Spleen (tissue), 11 donors: Measurements from ENCODE around the gene TMEM203. TPM values are rescaled to one million over a fixed set of nuclear protein-coding genes. Genes with fewer than 3 reads are reported as not detected.

Experiments
- DNase-seq: peaks from one replicate; pipeline ENCODE4 v3.0.0-alpha.2; 2020
- H3K27ac ChIP-seq, 8 donors: fragments of 200-600 bp; sonication (generic) in 7 of 8; 1 replicate in 4 of 8; 2 replicates in 4 of 8; pipeline versions ENCODE4 v1.5.0 to v1.8.0; 2016 to 2021; ENCODE audit warnings: inconsistent platforms in 4 of 8, mild to moderate bottlenecking in 4 of 8, moderate library complexity in 1 of 8
- H3K27me3 ChIP-seq, 7 donors: fragments of 200-600 bp; sonication (generic) in 6 of 7; replicated peaks in 1 of 7; 1 replicate in 4 of 7; 2 replicates in 3 of 7; pipeline versions ENCODE4 v1.5.0 to v1.8.0; 2016 to 2021; ENCODE audit warnings: inconsistent platforms in 3 of 7, mild to moderate bottlenecking in 1 of 7
- H3K36me3 ChIP-seq, 6 donors: fragments of 200-600 bp; sonication (generic) in 5 of 6; 1 replicate in 4 of 6; 2 replicates in 2 of 6; pipeline versions ENCODE4 v1.5.0 to v1.8.0; 2016 to 2021; ENCODE audit warnings: inconsistent platforms in 2 of 6
- H3K4me1 ChIP-seq, 6 donors: fragments of 200-600 bp; sonication (generic) in 5 of 6; 1 replicate in 3 of 6; 2 replicates in 3 of 6; pipeline versions ENCODE4 v1.5.0 to v1.8.0; 2016 to 2021; ENCODE audit warnings: inconsistent platforms in 3 of 6
- H3K4me3 ChIP-seq, 8 donors: fragments of 200-600 bp; sonication (generic) in 7 of 8; 1 replicate in 4 of 8; 2 replicates in 4 of 8; pipeline versions ENCODE4 v1.5.0 to v1.8.0; 2016 to 2021; ENCODE audit warnings: inconsistent platforms in 4 of 8, mild to moderate bottlenecking in 4 of 8, moderate library complexity in 2 of 8
- H3K9me3 ChIP-seq, 8 donors: fragments of 200-600 bp; sonication (generic) in 7 of 8; 1 replicate in 4 of 8; 2 replicates in 4 of 8; pipeline versions ENCODE4 v1.5.0 to v1.8.0; 2016 to 2021; ENCODE audit warnings: inconsistent platforms in 4 of 8
- CTCF ChIP-seq, 11 experiments: fragments of 200-600 bp in 7 of 11; fragments of 450-650 bp in 4 of 11; sonication (generic) in 4 of 11; IDR thresholded peaks in 8 of 11; conservative IDR thresholded peaks in 3 of 11; 1 replicate in 7 of 11; 2 replicates in 4 of 11; pipeline versions ENCODE4 v1.4.0 to v1.8.0; 2016 to 2021; ENCODE audit warnings: antibody characterized with exemption in 11 of 11, inconsistent platforms in 4 of 11, mild to moderate bottlenecking in 1 of 11
- POLR2A ChIP-seq, 3 donors: fragments of 450-650 bp; IDR thresholded peaks; one replicate each; pipeline ENCODE4 v1.5.1; 2017; ENCODE audit warnings: antibody characterized with exemption in 3 of 3, mild to moderate bottlenecking in 1 of 3
- POLR2AphosphoS5 ChIP-seq, 3 donors: sonication (generic); formaldehyde crosslinking; IDR thresholded peaks; one replicate each; pipeline ENCODE4 v1.5.1; 2017; ENCODE audit warnings: antibody characterized with exemption in 3 of 3
- WGBS, 5 donors: extraction: QIAGEN DNeasy Blood & Tissue Kit in 3 of 5; methylation state at CpG; one replicate each; pipeline versions ENCODE4 v1.1.5 to v1.1.7; 2013 to 2018; 5-methylcytosine and 5-hydroxymethylcytosine counted together
- intact Hi-C: fragments of 100-400 bp; cut with DNase I; formaldehyde crosslinking; loops from one replicate; pipeline ENCODE4 v1.15.0; 2023; ENCODE audit warnings: low total_unique reads
- polyA plus RNA-seq, 3 donors: library from polyadenylated mRNA; stranded (reverse); fragments of 200-250 nt; gene quantifications; one replicate each; pipeline ENCODE4 v1.2.1, GENCODE V29; 2013
- total RNA-seq, 7 donors: library from RNA; depleted of rRNA in 3 of 7; stranded (reverse); fragments of >200 nt in 3 of 7; fragmentation: NEBNext Ultra II Directional in 4 of 7; extraction: Animal tissue kit (Norgen Biotek cat#: 25700) in 4 of 7; gene quantifications; one replicate each; pipeline versions ENCODE4 v1.1.0 to v1.2.1, GENCODE V29; 2016 to 2021
- donor health status: healthy with polysubstance abuse.
- donor health status: DM: no; HTN: no; CAD: no; lungs with moderate emphysema.
- donor health status: DM: no; HTN: no; CAD: no.
- donor health status: Bipolar disorder and iron deficiency.
- donor health status: healthy.
- donor health status: DM: no; HTN: no; CAD: no.
- donor health status: DM: yes; HTN: yes; CAD: no.

TMEM203 gene
- total and polyA plus RNA-seq, 10 donors = 28.4 to 50.1 (median 36.0) TPM

- no peaks in the 10 kb centered on the region for H3K9me3 ChIP-seq
- H3K4me3 ChIP-seq = peak within 1 kb of the TSS; percentile 29 to 81 (median 62)
- 3 to 8% (median 5%) methylated on average over 28 to 88 of the region's 88 CpGs for WGBS, 5 donors
- peaks cover 8 to 66% (median 40%) of the 10 kb centered on the region in 6 donors for H3K4me1 ChIP-seq
- peak; percentile 88 for DNase-seq
- peaks cover 0 to 26% (median 4%) of the 10 kb centered on the region in 7 donors for H3K27me3 ChIP-seq
- H3K36me3 ChIP-seq = peaks cover 0 to 8% (median 0%) of the 10 kb centered on the region in 6 donors
- H3K27ac ChIP-seq = peak within 1 kb of the TSS; percentile 37 to 94 (median 90)
- TF ChIP-seq POLR2AphosphoS5 (IDR thresholded peaks at IDR 0.05) = no peak
- no peak for TF ChIP-seq POLR2A (IDR thresholded peaks at IDR 0.05)
- TF ChIP-seq CTCF (IDR thresholded peaks at IDR 0.05 in 8 of 11, conservative IDR thresholded peaks at IDR 0.05 in 3 of 11) = no peak
- intact Hi-C loops = loop anchor here (2.0 to 5.0 kb wide), 2 partner anchors 18 to 105 kb away; partner anchors contain the start of genes NDOR1 and TMEM203
Observed at GRCh38 chr9:137222190-137223077, 17.0 kb upstream of the TMEM203 start, which contains the start of gene RNF208. Gene RNF208, minus strand, starts transcription at chr9:137222240. Its CDS starts 1,028 bp downstream, at chr9:137221212.

GRCh38 chr9:137221506-137222111, 16.2 kb upstream of the TMEM203 start:
- Histone ChIP-seq H3K27ac (no peak overlapping the region), H3K9me3 (no peaks in the 10 kb centered on the region), H3K27me3 (peaks cover 0 to 18% (median 4%) of the 10 kb centered on the region in 7 donors), H3K36me3 (peaks cover 0 to 17% (median under 1%) of the 10 kb centered on the region in 6 donors), H3K4me1 (peaks cover 8 to 69% (median 42%) of the 10 kb centered on the region in 6 donors), H3K4me3 (peak overlapping the region in 6 of 8 donors; percentile 13 to 81 (median 30))
- TF ChIP-seq POLR2AphosphoS5 (IDR thresholded peaks at IDR 0.05) (no peak), CTCF (IDR thresholded peaks at IDR 0.05 in 8 of 11, conservative IDR thresholded peaks at IDR 0.05 in 3 of 11) (no peak), POLR2A (IDR thresholded peaks at IDR 0.05) (no peak)
- no peak for DNase-seq
- intact Hi-C loops = loop anchor here (2.0 to 5.0 kb wide), 2 partner anchors 17 to 104 kb away; partner anchors contain the start of genes NDOR1 and TMEM203
- WGBS, 5 donors = 7 to 18% (median 10%) methylated on average over 13 to 61 of the region's 61 CpGs

- no peak for DNase-seq
- WGBS, 5 donors = 84 to 87% (median 85%) methylated on average over 13 to 14 of the region's 14 CpGs; no CpG with 5 or more reads in 2 of the 5 donors
- TF ChIP-seq POLR2A (IDR thresholded peaks at IDR 0.05) (no peak), POLR2AphosphoS5 (IDR thresholded peaks at IDR 0.05) (no peak), CTCF (IDR thresholded peaks at IDR 0.05 in 8 of 11, conservative IDR thresholded peaks at IDR 0.05 in 3 of 11) (no peak)
- Histone ChIP-seq H3K27me3 (peaks cover 0 to 18% (median 4%) of the 10 kb centered on the region in 7 donors), H3K27ac (no peak overlapping the region), H3K9me3 (no peaks in the 10 kb centered on the region), H3K36me3 (peaks cover 0 to 22% (median 4%) of the 10 kb centered on the region in 6 donors), H3K4me3 (peak overlapping the region in 1 of 8 donors; percentile 81), H3K4me1 (peaks cover 8 to 73% (median 44%) of the 10 kb centered on the region in 6 donors)
- intact Hi-C loops = loop anchor here (5.0 kb wide), 1 partner anchor 104 kb away; no protein-coding TSS in a partner anchor
Observed at GRCh38 chr9:137221095-137221505, 15.7 kb upstream of the TMEM203 start.
